C4-2B (cell line): Measurements from ENCODE around the gene AP4B1.

Source experiments
- ZFX ChIP-seq: fragments of 450-650 bp; IDR thresholded peaks from 2 replicates; pipeline ENCODE4 v1.6.1; 2017
- TF ChIP-seq, protein P1 (sequence below): fragments of 450-650 bp; conservative IDR thresholded peaks from 2 replicates; pipeline ENCODE4 v1.5.1; 2017; ENCODE audit warnings: mild to moderate bottlenecking

DNA sequence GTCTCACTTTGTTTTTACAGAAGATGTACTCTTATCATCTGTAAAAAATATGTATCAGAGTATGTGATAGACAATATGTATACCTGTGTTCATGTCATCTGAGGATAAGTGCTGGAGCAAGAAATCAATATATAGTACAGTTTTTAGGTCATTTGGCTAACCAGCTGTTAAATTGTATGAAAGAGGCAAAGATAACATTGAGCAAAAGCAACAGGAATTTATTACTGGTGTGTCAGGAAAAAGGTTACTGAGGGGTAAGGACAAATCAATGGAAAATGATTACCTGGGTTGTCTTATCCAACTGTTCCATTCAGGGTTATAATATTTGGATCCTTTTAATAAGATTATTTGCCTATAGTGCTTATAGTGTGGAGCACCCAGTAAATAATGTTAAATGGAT lies 29.4 kb upstream of the AP4B1 start:
- TF ChIP-seq, protein P1, sequence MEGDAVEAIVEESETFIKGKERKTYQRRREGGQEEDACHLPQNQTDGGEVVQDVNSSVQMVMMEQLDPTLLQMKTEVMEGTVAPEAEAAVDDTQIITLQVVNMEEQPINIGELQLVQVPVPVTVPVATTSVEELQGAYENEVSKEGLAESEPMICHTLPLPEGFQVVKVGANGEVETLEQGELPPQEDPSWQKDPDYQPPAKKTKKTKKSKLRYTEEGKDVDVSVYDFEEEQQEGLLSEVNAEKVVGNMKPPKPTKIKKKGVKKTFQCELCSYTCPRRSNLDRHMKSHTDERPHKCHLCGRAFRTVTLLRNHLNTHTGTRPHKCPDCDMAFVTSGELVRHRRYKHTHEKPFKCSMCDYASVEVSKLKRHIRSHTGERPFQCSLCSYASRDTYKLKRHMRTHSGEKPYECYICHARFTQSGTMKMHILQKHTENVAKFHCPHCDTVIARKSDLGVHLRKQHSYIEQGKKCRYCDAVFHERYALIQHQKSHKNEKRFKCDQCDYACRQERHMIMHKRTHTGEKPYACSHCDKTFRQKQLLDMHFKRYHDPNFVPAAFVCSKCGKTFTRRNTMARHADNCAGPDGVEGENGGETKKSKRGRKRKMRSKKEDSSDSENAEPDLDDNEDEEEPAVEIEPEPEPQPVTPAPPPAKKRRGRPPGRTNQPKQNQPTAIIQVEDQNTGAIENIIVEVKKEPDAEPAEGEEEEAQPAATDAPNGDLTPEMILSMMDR = no peak
- no peak for TF ChIP-seq ZFX
